Neuron (in vitro differentiated cells): ENCODE data around the gene FAM25G.
"Not testable (repeated sequence)": the region's sequence is repeated elsewhere in the genome, so short reads cannot be mapped to it uniquely, and the experiment has no call there.

Experiments
- H2AFZ ChIP-seq: one replicate; pipeline ENCODE4 v1.6.1; 2013; ENCODE audit warnings: low read depth, mild to moderate bottlenecking, inconsistent platforms, low read length, moderate library complexity
- H3K27me3 ChIP-seq: one replicate; pipeline ENCODE4 v1.6.1; 2013; ENCODE audit warnings: low read length; ENCODE audit not compliant: insufficient read depth
- H3K36me3 ChIP-seq: one replicate; pipeline ENCODE4 v1.6.1; 2013; ENCODE audit warnings: low read length; ENCODE audit not compliant: insufficient read depth
- H3K4me1 ChIP-seq: one replicate; pipeline ENCODE4 v1.6.1; 2013; ENCODE audit warnings: low read length; ENCODE audit not compliant: insufficient read depth
- H3K4me3 ChIP-seq: 2 replicates; pipeline ENCODE4 v1.5.1; 2013; ENCODE audit warnings: mild to moderate bottlenecking, low read length, moderate library complexity
- H3K9me3 ChIP-seq: one replicate; pipeline ENCODE4 v1.6.1; 2013; ENCODE audit warnings: low read length

FAM25G gene

GRCh38 chr10:47477078-47477477, 14.4 kb downstream of the FAM25G start:
- not testable (repeated sequence) for H2AFZ ChIP-seq, H3K4me1 ChIP-seq, H3K9me3 ChIP-seq, H3K27me3 ChIP-seq, H3K36me3 ChIP-seq, H3K4me3 ChIP-seq

GRCh38 chr10:47475101-47475500, 16.4 kb downstream of the FAM25G start:
- not testable (repeated sequence) for H3K9me3 ChIP-seq, H3K27me3 ChIP-seq, H3K4me1 ChIP-seq, H2AFZ ChIP-seq, H3K36me3 ChIP-seq, H3K4me3 ChIP-seq

DNA sequence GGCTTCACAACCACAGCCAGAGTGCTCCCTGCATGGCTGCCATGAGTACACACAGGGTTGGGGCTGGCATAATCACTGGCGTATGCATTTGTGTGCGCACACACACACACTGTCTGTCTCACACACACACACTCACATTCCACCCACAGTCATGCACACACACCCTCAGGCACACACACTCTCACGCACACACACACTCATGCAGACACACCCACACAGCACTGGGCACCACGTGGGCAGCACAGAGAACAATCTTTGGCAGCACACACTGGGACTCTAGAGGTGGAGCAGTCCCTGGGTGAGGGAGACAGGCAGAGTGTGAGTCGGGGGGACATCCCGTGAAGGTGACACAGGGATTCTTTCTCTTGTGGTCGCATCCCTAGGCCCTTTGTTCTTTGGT, 18.0 kb downstream of the FAM25G start:
- not testable (repeated sequence) for H3K36me3 ChIP-seq, H3K4me1 ChIP-seq, H2AFZ ChIP-seq, H3K4me3 ChIP-seq, H3K9me3 ChIP-seq, H3K27me3 ChIP-seq

DNA sequence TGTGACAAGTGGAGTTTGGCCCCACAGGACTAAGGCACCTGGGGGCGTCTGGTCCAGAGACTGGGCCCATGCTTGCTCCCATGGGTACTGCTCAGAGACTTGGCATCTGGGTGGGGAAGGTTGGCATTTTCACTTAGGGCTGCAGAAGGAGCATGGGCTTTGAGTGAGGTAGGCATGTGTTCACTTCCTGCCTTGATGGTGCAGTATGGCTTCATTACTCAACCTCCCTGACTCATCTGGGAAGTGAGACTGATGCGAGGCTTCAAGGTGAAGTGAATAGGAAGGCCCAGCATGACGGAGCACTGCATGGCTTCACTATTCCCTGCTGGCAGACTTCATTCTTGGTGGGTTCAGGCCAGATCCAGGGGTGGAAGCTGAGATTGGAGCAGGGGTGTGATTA, 18.9 kb downstream of the FAM25G start:
- H3K27me3 ChIP-seq = not testable (repeated sequence)

GRCh38 chr10:47472072-47472471, 19.4 kb downstream of the FAM25G start:
- H3K4me1 ChIP-seq, H3K27me3 ChIP-seq, H3K4me3 ChIP-seq, H2AFZ ChIP-seq, H3K36me3 ChIP-seq, H3K9me3 ChIP-seq: not testable (repeated sequence)

More for the DNA sequence above, 18.9 kb downstream of the FAM25G start:
- H3K36me3 ChIP-seq, H2AFZ ChIP-seq, H3K4me3 ChIP-seq, H3K4me1 ChIP-seq, H3K9me3 ChIP-seq: not testable (repeated sequence)

- H3K36me3 ChIP-seq, H2AFZ ChIP-seq, H3K9me3 ChIP-seq, H3K4me3 ChIP-seq, H3K27me3 ChIP-seq, H3K4me1 ChIP-seq: not testable (repeated sequence)
Measured at GRCh38 chr10:47468731-47469528, 22.6 kb downstream of the FAM25G start.

- H3K4me3 ChIP-seq, H3K27me3 ChIP-seq, H2AFZ ChIP-seq, H3K4me1 ChIP-seq, H3K36me3 ChIP-seq, H3K9me3 ChIP-seq: not testable (repeated sequence)
Measured at GRCh38 chr10:47467957-47468356, 23.5 kb downstream of the FAM25G start.

- H2AFZ ChIP-seq, H3K4me3 ChIP-seq, H3K36me3 ChIP-seq, H3K27me3 ChIP-seq, H3K4me1 ChIP-seq, H3K9me3 ChIP-seq: not testable (repeated sequence)
Measured at GRCh38 chr10:47467458-47467857, 24.0 kb downstream of the FAM25G start.

DNA sequence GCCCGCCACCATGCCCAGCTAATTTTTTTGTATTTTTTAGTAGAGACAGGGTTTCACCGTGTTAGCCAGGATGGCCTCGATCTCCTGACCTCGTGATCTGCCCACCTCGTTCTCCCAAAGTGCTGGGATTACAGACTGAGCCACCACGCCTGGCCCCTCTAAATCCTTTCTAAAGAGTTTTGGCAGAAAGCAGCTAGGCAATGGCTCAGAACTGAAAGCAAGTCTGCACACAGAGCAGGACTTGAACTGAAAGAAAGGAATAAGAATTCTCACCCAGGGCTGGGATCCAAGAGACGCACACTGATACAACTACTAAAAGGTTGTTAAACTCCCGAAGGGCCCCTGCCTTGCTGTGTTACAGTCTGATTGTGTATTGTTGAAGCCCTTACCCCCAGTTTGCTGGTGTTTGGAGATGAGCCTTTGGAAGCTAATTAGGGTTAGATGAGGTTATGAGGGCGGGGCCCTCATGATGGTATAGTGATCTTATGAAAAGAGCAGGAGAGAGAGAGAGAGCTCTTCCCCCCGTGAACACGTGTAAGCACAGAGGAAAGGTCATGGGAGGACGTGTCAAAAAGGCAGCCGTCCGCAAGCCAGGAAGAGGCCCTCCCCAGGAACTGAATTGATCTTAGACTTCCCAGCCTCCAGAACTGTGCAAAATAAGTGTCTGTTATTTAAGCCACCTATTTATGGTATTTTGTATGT, 26.1 kb downstream of the FAM25G start:
- H3K27me3 ChIP-seq, H2AFZ ChIP-seq, H3K36me3 ChIP-seq, H3K4me1 ChIP-seq, H3K4me3 ChIP-seq, H3K9me3 ChIP-seq: not testable (repeated sequence)

DNA sequence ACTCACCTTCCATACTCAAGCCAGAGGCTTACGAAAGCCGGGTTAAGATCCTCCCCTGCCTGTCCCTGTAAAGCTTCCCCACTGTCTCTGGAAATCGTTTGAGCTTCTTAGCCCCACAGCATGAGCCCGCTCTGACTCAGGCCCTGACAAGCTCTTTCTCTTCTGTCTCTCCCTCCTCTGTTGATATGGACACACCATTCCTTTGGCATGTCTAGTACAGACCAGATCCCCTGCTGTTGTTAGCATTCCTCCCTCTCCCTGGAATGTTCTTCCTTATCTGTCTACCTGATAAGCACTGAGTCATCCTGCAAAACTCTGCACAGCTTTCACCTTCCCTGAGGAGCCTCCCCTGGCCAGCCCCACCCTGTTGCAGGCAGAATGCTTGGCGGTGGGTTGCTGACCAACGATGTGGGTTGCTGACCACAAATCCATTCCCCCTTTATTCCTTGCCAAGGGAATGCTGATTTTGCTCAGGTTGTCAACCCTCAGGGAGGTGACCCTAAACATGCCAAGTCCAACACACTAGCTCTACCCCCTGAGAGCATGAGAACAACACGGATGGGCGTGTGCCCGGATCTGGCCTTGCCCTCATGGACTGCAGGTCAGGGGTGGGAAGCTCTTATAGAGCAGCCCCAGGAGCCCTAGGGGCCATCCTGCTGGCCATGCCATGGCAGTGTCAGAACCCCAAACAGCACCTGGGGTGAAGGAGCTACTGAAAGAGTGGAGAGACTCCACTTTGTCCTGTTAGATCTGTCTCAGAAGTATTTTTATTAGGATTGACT, 28.7 kb downstream of the FAM25G start:
- not testable (repeated sequence) for H3K36me3 ChIP-seq, H2AFZ ChIP-seq, H3K4me1 ChIP-seq, H3K4me3 ChIP-seq, H3K9me3 ChIP-seq, H3K27me3 ChIP-seq

DNA sequence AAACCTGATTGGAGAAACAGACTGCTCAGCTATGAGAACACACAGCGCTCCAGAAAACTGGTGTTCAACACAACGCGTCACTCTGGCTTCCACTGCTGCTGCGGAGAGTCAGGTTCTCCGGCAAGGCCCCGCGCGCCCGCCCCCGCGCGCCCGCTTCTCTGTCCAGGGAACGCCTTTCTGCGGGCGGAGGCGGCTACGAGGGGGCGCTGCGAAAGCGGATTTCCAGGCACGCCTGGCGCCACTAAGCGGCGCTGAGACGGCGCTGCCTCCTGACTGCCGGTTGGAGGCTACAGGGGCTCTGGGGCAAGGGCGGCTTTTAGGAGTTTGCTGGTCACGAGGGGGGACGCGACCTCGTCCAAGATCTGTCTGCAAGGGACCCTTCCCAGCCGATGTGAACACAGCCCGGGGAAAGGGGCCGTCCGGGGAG, 30.2 kb downstream of the FAM25G start:
- H3K9me3 ChIP-seq, H2AFZ ChIP-seq, H3K27me3 ChIP-seq, H3K4me3 ChIP-seq, H3K4me1 ChIP-seq, H3K36me3 ChIP-seq: not testable (repeated sequence)

DNA sequence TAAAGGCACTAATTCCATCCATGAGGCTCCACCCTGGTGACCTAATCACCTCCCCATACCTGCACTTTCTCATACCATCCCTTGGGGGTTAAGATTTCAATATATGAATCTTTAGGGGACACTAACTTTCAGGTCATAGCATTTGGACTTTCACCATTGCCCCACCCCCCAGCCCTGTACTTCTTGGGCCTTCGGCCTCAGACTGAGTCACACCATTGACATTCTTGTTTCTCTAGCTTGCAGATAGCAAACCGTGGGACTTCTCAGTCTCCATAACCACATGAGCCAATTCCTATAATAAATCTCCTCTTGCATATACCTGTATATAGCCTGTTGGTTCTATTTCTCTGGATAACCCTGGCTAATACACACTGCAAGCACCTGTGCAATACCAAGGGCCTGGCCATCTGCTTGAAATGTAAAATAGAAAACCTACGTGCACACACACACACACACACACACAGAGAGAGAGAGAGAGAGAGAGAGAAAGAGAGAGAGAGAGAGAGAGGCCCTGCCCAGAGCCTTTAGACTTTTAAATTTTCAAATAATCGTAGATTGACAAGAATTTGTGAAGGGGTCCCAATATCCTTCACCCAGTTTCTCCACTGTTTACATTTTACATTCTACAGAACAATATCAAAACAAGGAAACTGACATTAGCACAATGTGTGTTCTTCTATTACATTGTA, 32.9 kb downstream of the FAM25G start:
- no peak overlapping the region for H2AFZ ChIP-seq
- H3K4me3 ChIP-seq = no peak overlapping the region
- H3K9me3 ChIP-seq = no peaks in the 10 kb centered on the region
- no peaks in the 10 kb centered on the region for H3K36me3 ChIP-seq
- peaks cover 6% of the 10 kb centered on the region for H3K27me3 ChIP-seq
- peaks cover 2% of the 10 kb centered on the region for H3K4me1 ChIP-seq

DNA sequence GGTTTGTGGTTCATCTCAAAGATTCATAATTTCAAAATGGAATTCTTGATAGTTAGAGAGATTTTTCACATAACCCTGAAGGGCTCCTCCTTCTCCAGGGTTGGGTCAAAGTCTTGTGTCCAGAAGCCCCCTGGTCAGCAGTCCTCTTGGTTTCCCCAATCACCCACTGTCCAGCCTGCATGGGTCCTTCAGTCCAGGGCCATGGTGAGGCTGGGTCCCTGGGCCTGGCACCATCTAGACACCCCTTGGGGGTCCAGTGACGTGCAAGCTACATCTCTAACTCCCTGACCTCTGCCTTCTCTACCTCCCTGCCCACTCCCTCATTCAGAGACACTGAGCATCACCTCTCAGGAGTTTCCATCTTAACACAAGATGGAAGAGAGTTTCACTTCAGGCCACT, 33.7 kb downstream of the FAM25G start:
- Histone ChIP-seq H2AFZ (no peak overlapping the region), H3K4me1 (peaks cover 2% of the 10 kb centered on the region), H3K9me3 (no peaks in the 10 kb centered on the region), H3K36me3 (no peaks in the 10 kb centered on the region), H3K4me3 (no peak overlapping the region), H3K27me3 (peaks cover 12% of the 10 kb centered on the region)
